ENCODE results near the gene USP44.
"Not testable (repeated sequence)": the region's sequence is repeated elsewhere in the genome, so short reads cannot be mapped to it uniquely, and the experiment has no call there.

The USP44 gene

DNA sequence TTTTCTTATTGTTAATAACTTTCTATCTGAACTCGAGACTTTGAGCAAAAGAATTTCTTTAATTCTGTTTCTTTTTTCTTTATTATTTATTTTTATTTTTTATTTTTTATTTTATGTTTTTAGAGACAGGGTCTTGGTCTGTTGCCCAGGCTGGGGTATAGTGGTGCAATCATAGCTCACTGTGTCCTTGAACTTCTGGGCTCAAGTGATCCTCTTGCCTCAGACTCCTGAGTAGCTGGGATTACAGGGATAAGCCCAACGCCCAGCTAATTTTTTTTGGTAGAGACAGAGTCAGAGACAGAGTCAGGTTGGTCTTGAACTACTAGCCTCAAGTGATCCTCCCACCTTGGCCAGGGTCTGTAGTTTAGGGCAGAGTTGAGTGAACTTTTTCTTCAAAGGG lies 58.8 kb downstream of the USP44 start:
- H3K27me3 ChIP-seq (ENCODE audit: control insufficient read depth, low read length) = no peaks in the 10 kb centered on the region
- no peak overlapping the region for H3K27ac ChIP-seq (ENCODE audit: low read depth, low read length)
- no peaks in the 10 kb centered on the region for H3K9me3 ChIP-seq (ENCODE audit: control insufficient read depth, insufficient read depth, low read length)
- no peaks in the 10 kb centered on the region for H4K20me1 ChIP-seq (ENCODE audit: control insufficient read depth, insufficient read depth, low read depth, low read length)
- no peak for TF ChIP-seq EZH2phosphoT487 (IDR thresholded peaks at IDR 0.05; ENCODE audit: borderline replicate concordance, low read length)
- TF ChIP-seq, protein P1, sequence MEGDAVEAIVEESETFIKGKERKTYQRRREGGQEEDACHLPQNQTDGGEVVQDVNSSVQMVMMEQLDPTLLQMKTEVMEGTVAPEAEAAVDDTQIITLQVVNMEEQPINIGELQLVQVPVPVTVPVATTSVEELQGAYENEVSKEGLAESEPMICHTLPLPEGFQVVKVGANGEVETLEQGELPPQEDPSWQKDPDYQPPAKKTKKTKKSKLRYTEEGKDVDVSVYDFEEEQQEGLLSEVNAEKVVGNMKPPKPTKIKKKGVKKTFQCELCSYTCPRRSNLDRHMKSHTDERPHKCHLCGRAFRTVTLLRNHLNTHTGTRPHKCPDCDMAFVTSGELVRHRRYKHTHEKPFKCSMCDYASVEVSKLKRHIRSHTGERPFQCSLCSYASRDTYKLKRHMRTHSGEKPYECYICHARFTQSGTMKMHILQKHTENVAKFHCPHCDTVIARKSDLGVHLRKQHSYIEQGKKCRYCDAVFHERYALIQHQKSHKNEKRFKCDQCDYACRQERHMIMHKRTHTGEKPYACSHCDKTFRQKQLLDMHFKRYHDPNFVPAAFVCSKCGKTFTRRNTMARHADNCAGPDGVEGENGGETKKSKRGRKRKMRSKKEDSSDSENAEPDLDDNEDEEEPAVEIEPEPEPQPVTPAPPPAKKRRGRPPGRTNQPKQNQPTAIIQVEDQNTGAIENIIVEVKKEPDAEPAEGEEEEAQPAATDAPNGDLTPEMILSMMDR (IDR thresholded peaks at IDR 0.05; ENCODE audit: low read depth, low read length, poor library complexity, severe bottlenecking) = no peak
- peaks cover 96% of the 10 kb centered on the region for H3K36me3 ChIP-seq (ENCODE audit: control insufficient read depth, low read length)
- peaks cover 10% of the 10 kb centered on the region for H3K4me1 ChIP-seq (ENCODE audit: control insufficient read depth, low read length)
- H3K9me2 ChIP-seq (replicated peaks; ENCODE audit: control insufficient read depth, low read length) = no peaks in the 10 kb centered on the region
- H3K4me2 ChIP-seq (ENCODE audit: low read length) = no peak overlapping the region
- no peak overlapping the region for H3K4me3 ChIP-seq (ENCODE audit: low read length)
- H3F3A ChIP-seq (ENCODE audit: control insufficient read depth, insufficient read depth) = peaks cover 34% of the 10 kb centered on the region
- H3K79me2 ChIP-seq (ENCODE audit: control insufficient read depth, low read length) = peaks cover 95% of the 10 kb centered on the region

DNA sequence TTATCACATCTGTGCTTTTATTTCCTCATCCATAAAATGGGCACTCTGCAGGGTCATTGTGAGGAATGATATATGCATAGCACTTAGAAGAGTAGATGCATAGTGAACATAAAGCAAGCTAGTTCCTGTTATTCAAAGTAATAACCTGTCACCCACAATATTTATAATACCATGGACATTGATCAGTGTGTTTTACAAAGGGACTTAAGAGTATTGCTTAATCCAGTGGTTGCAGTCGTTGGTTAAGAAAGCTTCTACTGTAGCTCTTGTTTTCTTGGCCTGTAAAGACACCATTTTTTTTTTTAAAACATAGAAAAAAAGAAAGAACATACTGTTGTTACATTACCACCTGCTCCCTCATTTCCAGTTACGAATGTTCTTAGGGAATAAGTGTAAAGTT lies 64.3 kb downstream of the USP44 start:
- peaks cover 97% of the 10 kb centered on the region for H3K36me3 ChIP-seq (ENCODE audit: control insufficient read depth, low read length)

DNA sequence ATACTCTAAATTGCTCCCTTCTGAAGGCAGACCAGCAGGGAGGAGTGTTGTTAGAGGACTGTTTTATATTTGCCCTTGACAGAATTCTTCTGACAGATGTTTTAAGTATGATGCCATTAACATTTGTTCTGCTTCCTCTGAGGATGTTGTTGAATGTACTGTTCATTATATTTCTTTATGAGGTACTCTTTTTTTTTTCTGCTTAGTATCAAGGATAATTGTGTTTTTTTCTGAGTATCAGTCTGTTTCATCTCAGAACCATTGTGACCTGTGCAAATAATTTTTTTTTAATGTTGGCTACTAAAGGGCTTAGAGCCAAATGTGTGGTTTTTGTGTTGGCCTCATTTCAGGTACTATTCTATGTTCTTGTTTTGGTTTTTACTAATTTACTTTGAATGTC lies 66.8 kb downstream of the USP44 start:
- Histone ChIP-seq H3K36me3 (ENCODE audit: control insufficient read depth, low read length) (peaks cover 97% of the 10 kb centered on the region), H3K79me2 (ENCODE audit: control insufficient read depth, low read length) (peaks cover 97% of the 10 kb centered on the region), H3K4me3 (ENCODE audit: low read length) (no peak overlapping the region)

More for the DNA sequence above, 64.3 kb downstream of the USP44 start:
- Histone ChIP-seq H3K27ac (ENCODE audit: low read depth, low read length) (no peak overlapping the region), H3K27me3 (ENCODE audit: control insufficient read depth, low read length) (no peaks in the 10 kb centered on the region), H3K4me3 (ENCODE audit: low read length) (no peak overlapping the region), H3K4me1 (ENCODE audit: control insufficient read depth, low read length) (peaks cover 4% of the 10 kb centered on the region; the same call in 1 of the 2 replicates), H3K9me2 (replicated peaks; ENCODE audit: control insufficient read depth, low read length) (no peaks in the 10 kb centered on the region), H3K4me2 (ENCODE audit: low read length) (no peak overlapping the region), H4K20me1 (ENCODE audit: control insufficient read depth, insufficient read depth, low read depth, low read length) (no peaks in the 10 kb centered on the region), H3K79me2 (ENCODE audit: control insufficient read depth, low read length) (peaks cover 97% of the 10 kb centered on the region), H3K9me3 (ENCODE audit: control insufficient read depth, insufficient read depth, low read length) (no peaks in the 10 kb centered on the region), H3F3A (ENCODE audit: control insufficient read depth, insufficient read depth) (peaks cover 27% of the 10 kb centered on the region)
- no peak for TF ChIP-seq EZH2phosphoT487 (IDR thresholded peaks at IDR 0.05; ENCODE audit: borderline replicate concordance, low read length)
- TF ChIP-seq, protein P1 (IDR thresholded peaks at IDR 0.05; ENCODE audit: low read depth, low read length, poor library complexity, severe bottlenecking) = no peak

DNA sequence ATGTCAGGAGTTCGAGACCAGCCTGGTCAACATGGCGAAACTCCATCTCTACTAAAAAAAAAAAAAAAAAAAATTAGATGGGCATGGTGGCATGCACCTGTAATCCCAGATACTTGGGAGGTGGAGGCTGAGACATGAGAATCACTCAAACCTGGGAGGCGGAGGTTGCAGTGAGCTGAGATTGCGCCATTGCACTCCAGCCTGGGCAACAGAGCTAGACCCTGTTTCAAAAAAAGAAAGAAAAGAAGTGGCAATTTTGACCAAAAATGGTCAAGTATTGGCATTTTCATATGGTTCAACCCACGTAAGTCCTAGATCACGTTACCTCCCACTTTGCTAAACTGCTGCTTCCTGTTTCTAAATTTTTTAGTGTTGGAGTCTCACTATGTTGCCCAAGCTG lies 68.7 kb downstream of the USP44 start:
- Histone ChIP-seq H4K20me1 (ENCODE audit: control insufficient read depth, insufficient read depth, low read depth, low read length) (peaks cover 16% of the 10 kb centered on the region), H3K4me1 (ENCODE audit: control insufficient read depth, low read length) (peaks cover 43% of the 10 kb centered on the region), H3F3A (ENCODE audit: control insufficient read depth, insufficient read depth) (peaks cover 18% of the 10 kb centered on the region), H3K79me2 (ENCODE audit: control insufficient read depth, low read length) (peaks cover 99% of the 10 kb centered on the region), H3K36me3 (ENCODE audit: control insufficient read depth, low read length) (peaks cover 98% of the 10 kb centered on the region)
- H3K27ac ChIP-seq (ENCODE audit: low read depth, low read length); H3K9me2 ChIP-seq (replicated peaks; ENCODE audit: control insufficient read depth, low read length); H3K27me3 ChIP-seq (ENCODE audit: control insufficient read depth, low read length); H3K9me3 ChIP-seq (ENCODE audit: control insufficient read depth, insufficient read depth, low read length); H3K4me3 ChIP-seq (ENCODE audit: low read length); H3K4me2 ChIP-seq (ENCODE audit: low read length): not testable (repeated sequence)

More for the DNA sequence above, 66.8 kb downstream of the USP44 start:
- Histone ChIP-seq H3K27me3 (ENCODE audit: control insufficient read depth, low read length) (no peaks in the 10 kb centered on the region), H3K4me2 (ENCODE audit: low read length) (no peak overlapping the region), H3K27ac (ENCODE audit: low read depth, low read length) (no peak overlapping the region), H4K20me1 (ENCODE audit: control insufficient read depth, insufficient read depth, low read depth, low read length) (peaks cover 16% of the 10 kb centered on the region), H3F3A (ENCODE audit: control insufficient read depth, insufficient read depth) (peaks cover 27% of the 10 kb centered on the region), H3K9me3 (ENCODE audit: control insufficient read depth, insufficient read depth, low read length) (no peaks in the 10 kb centered on the region), H3K4me1 (ENCODE audit: control insufficient read depth, low read length) (peaks cover 23% of the 10 kb centered on the region), H3K9me2 (replicated peaks; ENCODE audit: control insufficient read depth, low read length) (no peaks in the 10 kb centered on the region)
- TF ChIP-seq, protein P1 (IDR thresholded peaks at IDR 0.05; ENCODE audit: low read depth, low read length, poor library complexity, severe bottlenecking) = no peak
- no peak for TF ChIP-seq EZH2phosphoT487 (IDR thresholded peaks at IDR 0.05; ENCODE audit: borderline replicate concordance, low read length)
